GM12878 (cell line): ENCODE results near the gene PLTP.

Experiments
- ATF3 ChIP-seq: IDR thresholded peaks from 2 replicates; pipeline ENCODE4 v1.6.1; 2011; ENCODE audit warnings: low read depth, mild to moderate bottlenecking, low read length, moderate library complexity, borderline replicate concordance; ENCODE audit errors: extremely low read depth
- CHD1 ChIP-seq: IDR thresholded peaks from 2 replicates; pipeline ENCODE4 v1.6.1; 2012; ENCODE audit warnings: low read depth, low read length, improper control_type of control experiment
- CTCF ChIP-seq, 3 experiments: IDR thresholded peaks in 2 of 3; conservative IDR thresholded peaks in 1 of 3; 2 replicates each; pipeline ENCODE4 v1.5.1; 2011; ENCODE audit warnings: low read depth in 3 of 3, low read length in 3 of 3, mild to moderate bottlenecking in 3 of 3, control low read depth in 2 of 3, moderate library complexity in 2 of 3, inconsistent platforms in 1 of 3, mixed read lengths in 1 of 3; ENCODE audit not compliant: control insufficient read depth in 2 of 3, insufficient read depth in 1 of 3; ENCODE audit errors: extremely low read depth in 1 of 3
- EP300 ChIP-seq, 2 experiments: fragments of 150-350 bp in 1 of 2; IDR thresholded peaks; 2 replicates each; pipeline ENCODE4 v1.6.1; 2011 to 2012; ENCODE audit warnings: low read depth in 2 of 2, low read length in 2 of 2, borderline replicate concordance in 1 of 2, improper control_type of control experiment in 1 of 2, inconsistent platforms in 1 of 2; ENCODE audit not compliant: control insufficient read depth in 1 of 2
- IKZF1 ChIP-seq: fragments of 450-650 bp; conservative IDR thresholded peaks from 2 replicates; pipeline ENCODE4 v1.6.1; 2017; ENCODE audit warnings: antibody characterized with exemption, mild to moderate bottlenecking
- SMC3 ChIP-seq: IDR thresholded peaks from 2 replicates; pipeline ENCODE4 v1.6.1; 2011; ENCODE audit warnings: low read length, improper control_type of control experiment, borderline replicate concordance

GRCh38 chr20:45897692-45898091 lies 14.3 kb downstream of the PLTP start:
- no peak for TF ChIP-seq SMC3
- no peak for TF ChIP-seq EP300 (IDR thresholded peaks at IDR 0.05; ENCODE audit: borderline replicate concordance in 1 of 2, control insufficient read depth in 1 of 2, low read depth in 2 of 2, low read length in 2 of 2)
- TF ChIP-seq CHD1, result no peak
- no peak for TF ChIP-seq CTCF (IDR thresholded peaks at IDR 0.05 in 2 of 3, conservative IDR thresholded peaks at IDR 0.05 in 1 of 3; ENCODE audit: control insufficient read depth in 2 of 3, extremely low read depth in 1 of 3, insufficient read depth in 1 of 3, low read depth in 3 of 3, low read length in 3 of 3)
- TF ChIP-seq IKZF1, result no peak
- no peak for TF ChIP-seq ATF3
